HG03457 (cell line): ENCODE measurements around the gene WWOX.
A peak's percentile ranks its signal among the peaks of the same experiment; 100 is the strongest.
"Not testable (repeated sequence)": the region's sequence is repeated elsewhere in the genome, so short reads cannot be mapped to it uniquely, and the experiment has no call there.

Experiments used
- ATAC-seq: cut with Tn5 transposase; IDR thresholded peaks from one replicate; pipeline ENCODE4 v1.9.1; 2021; ENCODE audit warnings: moderate number of reproducible peaks; ENCODE audit not compliant: unreplicated experiment

The WWOX gene

GRCh38 chr16:78513838-78514237 is 414.4 kb downstream of the WWOX start:
- ATAC-seq, result no peak

- not testable (repeated sequence) for ATAC-seq
Measured at GRCh38 chr16:78514888-78515287, 415.4 kb downstream of the WWOX start.

GRCh38 chr16:78515421-78515820 is 416.0 kb downstream of the WWOX start:
- ATAC-seq, result no peak

DNA sequence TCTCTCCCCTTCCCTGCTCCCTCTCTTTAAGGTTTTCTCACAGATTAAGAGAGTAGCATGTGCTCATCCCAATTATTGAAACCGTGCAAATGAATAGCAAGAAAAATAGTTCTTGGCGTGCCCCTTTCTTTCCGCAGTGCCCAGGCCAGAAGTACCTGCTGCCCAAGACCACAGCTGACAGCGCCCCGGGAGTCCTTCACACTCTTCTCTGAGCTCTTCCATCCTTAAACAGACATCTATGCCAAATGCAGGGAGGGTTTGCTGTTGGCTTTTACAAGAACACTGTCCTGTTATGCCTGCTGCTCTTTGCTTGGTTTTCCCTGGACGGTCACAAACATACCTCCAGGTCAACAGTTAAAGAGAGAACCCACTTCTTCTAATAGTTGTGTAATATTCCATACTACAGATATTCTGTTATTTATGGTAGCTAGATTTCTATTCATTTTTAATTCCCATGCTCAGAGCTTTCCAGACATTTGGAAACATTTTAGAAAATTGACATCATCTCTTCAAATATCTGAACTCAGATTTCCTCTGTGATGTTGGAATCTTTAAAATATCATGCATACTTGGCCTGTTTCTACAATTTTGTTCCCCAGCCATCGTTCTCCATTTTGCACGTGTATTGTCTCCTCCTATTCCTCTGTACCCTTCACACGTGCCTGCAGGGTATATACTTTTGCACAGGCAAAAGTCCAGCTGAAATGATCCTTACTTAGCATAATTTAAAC is 416.7 kb downstream of the WWOX start:
- no peak for ATAC-seq

- ATAC-seq, result no peak
Measured at GRCh38 chr16:78519896-78520295, 420.4 kb downstream of the WWOX start.

DNA sequence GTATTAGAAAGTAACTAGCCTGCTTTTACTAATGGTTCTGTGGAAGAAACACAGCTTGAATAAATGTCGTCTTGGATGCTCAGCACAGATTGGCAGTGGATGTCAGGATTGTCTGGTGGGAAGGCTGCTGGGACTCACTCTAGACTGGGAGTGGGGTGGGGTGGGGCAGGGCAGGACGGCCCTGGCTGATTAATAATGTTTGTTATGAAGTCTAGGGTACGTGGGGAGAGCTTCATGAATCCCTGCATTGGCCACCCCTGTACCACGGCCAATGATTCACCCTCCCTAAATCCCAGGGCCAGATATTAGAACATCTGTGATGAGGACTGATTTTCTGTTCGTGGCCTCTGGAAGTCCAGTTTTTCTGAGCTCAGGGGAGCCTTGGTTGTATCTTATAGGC is 421.0 kb downstream of the WWOX start:
- no peak for ATAC-seq

DNA sequence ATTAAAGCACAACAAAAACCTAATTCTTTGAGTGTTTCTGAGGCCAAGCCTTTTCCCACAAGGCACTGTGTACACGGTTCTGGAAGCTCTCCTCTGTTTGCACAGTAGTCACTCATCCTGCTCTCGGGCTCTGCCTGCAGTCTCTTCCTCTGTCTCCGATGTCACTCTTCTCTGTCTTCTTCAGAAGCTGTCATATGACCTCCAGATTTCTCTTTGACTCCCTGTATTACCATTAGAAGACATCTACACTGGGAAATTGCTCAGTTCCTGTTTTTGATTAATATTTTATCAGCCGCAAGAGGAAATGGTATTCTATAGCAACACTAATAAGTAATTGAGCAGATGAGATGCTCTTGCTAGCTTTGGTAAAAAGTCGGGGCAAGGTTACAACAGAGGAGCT is 422.9 kb downstream of the WWOX start:
- peak; percentile 98 for ATAC-seq

GRCh38 chr16:78523212-78523985 is 423.9 kb downstream of the WWOX start:
- ATAC-seq, result no peak

DNA sequence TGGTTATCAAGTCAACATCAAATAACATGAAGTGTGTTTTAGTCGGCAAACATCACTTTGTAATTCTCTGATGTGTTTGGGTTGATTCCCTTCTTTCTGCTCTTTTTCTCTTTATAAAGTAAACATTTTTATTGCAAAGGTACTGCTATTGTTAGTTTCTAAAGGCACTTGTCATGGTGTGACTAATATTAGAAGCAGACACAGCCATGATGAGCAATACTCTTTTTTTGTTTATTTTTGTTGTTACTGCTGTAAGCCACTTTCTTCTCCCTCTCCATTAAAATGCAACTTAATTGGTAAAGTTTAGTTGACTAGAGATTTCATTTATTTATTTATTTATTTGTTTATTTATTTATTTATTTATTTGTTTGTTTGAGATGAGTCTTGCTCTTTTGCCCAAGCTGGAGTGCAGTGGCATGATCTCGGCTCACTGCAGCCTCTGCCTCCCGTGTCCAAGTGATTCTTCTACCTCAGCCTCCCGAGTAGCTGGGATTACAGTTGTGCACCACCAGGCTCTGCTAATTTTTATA is 424.7 kb downstream of the WWOX start:
- no peak for ATAC-seq

DNA sequence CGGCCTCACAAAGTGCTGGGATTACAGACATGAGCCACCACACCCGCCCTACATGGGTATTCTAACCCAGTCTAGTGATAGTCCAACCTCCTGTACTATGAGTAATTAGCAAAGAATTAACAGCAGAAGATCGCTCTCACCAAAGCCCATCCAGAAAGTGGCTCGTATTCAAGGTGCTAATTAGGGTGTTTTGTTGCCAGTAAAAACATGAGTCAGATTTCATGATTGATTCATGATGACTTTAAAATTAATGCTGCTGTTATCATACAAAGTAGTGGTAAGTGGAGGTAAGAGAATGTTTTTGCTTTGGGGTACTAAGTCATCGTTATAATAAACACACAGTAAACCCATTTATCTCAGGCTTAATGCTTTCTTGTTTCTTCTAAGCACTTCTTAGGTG is 428.8 kb downstream of the WWOX start:
- no peak for ATAC-seq

DNA sequence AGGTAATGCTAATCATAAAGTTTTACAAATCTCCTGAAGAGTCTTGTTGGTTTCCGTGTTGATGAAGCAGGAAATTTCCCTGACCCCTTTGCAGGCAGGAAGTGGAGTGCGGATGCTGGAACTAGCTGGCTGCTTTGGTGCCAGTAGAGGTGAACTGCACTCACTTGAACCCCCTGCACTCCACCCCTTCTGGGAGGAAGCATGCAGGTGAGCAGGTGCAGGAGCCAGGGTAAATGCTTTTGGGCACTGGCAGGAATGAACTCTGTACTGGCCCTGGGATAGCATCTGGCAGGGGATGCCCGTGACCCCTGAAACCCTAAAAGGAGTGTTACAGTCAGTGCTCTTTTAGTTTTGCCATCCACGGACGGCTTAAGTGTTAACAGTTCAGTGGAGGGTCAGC is 430.4 kb downstream of the WWOX start:
- no peak for ATAC-seq

GRCh38 chr16:78530283-78530682 is 430.8 kb downstream of the WWOX start:
- ATAC-seq, result no peak

GRCh38 chr16:78535098-78535497 is 435.6 kb downstream of the WWOX start:
- no peak for ATAC-seq

- ATAC-seq, result no peak
Measured at GRCh38 chr16:78537511-78537910, 438.1 kb downstream of the WWOX start.

GRCh38 chr16:78538292-78538691 is 438.8 kb downstream of the WWOX start:
- ATAC-seq, result no peak

DNA sequence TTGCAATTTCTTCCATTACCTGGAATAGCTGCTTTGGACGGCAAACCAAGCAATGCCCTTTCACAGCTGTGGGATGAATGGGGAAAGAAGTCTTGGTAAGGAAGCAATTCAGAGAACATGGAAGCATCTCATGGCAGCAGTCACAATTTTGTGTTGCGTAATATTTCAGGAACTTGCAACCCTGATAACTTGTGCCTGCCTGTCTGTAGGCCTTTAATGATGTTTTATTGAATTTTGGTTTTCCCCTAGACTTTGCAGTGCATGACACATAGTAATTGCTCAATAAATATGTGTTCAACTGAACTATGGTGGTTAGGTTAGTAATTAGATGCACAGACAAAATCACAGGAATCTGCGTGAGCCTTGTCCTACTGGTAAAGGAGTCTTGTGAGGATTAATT is 439.5 kb downstream of the WWOX start:
- ATAC-seq, result no peak

DNA sequence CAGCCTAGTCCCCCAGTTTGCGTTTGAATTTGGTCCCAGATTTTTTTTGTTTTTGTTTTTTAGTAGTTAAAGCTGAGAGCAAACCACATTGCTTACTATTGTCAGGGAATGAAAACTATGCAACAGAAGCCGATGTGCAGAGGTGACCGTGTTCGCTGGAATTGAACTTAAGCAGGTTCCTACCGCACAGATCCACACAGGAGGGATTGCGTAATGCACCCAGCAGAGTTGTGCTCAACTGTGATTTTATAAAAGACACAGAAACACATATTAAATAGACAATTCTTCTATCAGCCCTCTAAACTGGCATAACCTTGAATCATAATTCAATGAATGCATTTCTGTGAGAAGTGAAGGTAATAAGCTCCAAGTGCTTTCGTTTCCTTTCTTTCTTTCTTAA is 443.0 kb downstream of the WWOX start:
- ATAC-seq, result no peak

- ATAC-seq, result no peak
Measured at GRCh38 chr16:78543023-78543422, 443.6 kb downstream of the WWOX start.

- ATAC-seq, result no peak
Measured at GRCh38 chr16:78549366-78549765, 449.9 kb downstream of the WWOX start.

DNA sequence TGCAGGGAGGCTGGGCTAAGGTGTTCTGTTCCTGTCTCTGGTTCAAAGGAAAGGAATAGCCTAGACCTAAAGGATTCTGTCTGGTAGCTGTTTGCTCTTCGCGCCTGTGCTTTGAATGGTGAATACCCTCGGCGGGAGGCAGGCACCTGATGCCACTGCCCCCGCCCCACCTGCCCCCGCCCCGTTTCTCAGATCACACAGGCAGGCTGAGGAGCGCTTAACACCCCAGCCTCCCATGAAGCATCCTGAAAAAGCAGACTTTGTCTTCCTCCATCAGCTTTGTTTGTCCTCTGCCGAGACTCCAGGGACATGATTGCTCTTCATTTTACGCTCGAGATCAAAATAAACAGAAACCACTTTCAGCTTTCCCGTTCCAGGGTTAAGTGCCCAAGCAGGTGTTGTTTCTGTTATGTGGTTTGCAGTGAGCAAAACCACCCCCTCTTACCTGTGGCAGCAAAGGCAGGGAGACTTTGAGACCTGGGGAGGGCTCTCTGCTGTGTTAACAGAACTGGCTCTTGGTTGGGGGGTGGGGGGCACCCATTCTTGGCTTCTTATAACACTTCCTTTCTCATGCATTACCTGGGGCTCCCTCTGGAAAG is 452.1 kb downstream of the WWOX start:
- ATAC-seq, result no peak

DNA sequence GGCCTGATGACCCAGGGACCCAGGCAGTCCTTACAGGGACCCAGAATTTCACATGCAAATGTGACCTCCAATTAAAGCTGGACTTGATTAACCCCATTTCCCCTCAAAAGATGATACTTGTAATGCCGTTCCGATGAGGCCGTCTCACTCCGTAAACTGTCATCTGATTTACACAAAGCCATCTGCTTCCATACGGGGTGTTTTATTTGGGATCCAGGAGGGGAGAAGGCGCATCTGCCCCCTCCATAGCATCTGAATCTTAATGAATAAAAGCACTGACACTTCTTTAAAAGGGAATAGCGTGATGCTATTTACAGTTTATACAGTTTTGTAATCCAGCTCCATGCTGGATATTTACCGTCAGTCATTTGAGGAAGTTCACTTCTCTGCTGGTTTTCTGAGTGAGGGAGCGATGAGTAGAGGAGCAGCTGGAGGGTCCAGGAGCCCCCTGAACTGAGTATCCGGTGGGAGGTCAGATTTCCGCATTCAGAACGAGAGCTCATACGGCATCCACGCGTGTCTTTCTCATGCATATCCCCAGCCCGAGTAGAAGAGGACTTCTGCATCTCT is 452.7 kb downstream of the WWOX start:
- ATAC-seq, result no peak

- no peak for ATAC-seq
Measured at GRCh38 chr16:78552716-78553115, 453.3 kb downstream of the WWOX start.
